PFSK-1 (cell line): ENCODE data around the gene GPR155.

Experiments
- FOXP2 ChIP-seq: optimal IDR thresholded peaks from 2 replicates; pipeline ENCODE3; 2011; ENCODE audit warnings: borderline replicate concordance, control low read depth, inconsistent platforms; ENCODE audit not compliant: insufficient read depth; ENCODE audit errors: extremely low read length, extremely low read depth
- POLR2AphosphoS5 ChIP-seq: IDR thresholded peaks from 2 replicates; pipeline ENCODE4 v1.6.1; 2012; ENCODE audit warnings: low read depth, mild to moderate bottlenecking, control low read depth, low read length, moderate library complexity
- SIN3A ChIP-seq: IDR thresholded peaks from 2 replicates; pipeline ENCODE4 v1.6.1; 2012; ENCODE audit warnings: mild to moderate bottlenecking, low read length, moderate library complexity, borderline replicate concordance; ENCODE audit not compliant: insufficient read depth
- TAF1 ChIP-seq: IDR thresholded peaks from 2 replicates; pipeline ENCODE4 v1.6.1; 2012; ENCODE audit warnings: low read length, control low read depth, borderline replicate concordance; ENCODE audit not compliant: insufficient read depth
- TF ChIP-seq, protein P1 (sequence below), 2 experiments: IDR thresholded peaks; 2 replicates each; pipeline versions ENCODE4 v1.6.1 to v1.8.0; 2011 to 2012; ENCODE audit warnings: low read depth in 2 of 2, low read length in 2 of 2, control low read depth in 1 of 2, inconsistent platforms in 1 of 2, mild to moderate bottlenecking in 1 of 2, moderate library complexity in 1 of 2; ENCODE audit not compliant: insufficient read depth in 1 of 2

Gene GPR155

DNA sequence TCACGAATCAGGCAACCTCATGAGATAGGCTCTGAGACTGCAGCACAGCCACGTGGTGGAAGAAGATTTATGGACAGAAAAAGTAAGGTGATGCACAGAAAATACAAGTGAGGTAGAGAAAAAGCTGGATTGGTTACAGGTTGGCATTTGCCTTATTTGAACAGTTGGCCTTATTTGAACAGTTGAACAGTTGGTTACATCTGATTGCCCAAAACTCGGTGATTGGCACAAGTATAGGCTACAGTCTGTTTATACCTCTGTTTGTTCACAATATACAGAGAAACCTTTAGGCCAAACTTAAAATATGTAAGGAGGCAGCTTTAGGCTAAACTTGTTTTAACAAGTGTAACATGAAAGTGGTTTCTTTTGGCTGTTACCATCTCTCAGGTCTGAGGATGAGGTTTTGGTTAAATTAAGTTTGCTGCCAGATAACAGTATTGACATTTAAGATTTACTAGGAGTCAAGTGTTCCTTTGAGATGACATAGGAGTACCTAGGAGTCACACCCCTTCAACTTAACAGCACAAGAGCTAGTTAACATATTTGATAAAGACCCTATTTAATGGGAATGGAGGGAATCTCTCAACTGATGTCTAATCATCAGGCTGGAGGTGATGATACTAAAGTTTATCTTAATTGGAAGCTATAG is 16.5 kb upstream of the GPR155 start:
- TF ChIP-seq FOXP2 (no peak), SIN3A (no peak), POLR2AphosphoS5 (no peak), TAF1 (no peak)
- TF ChIP-seq, protein P1, sequence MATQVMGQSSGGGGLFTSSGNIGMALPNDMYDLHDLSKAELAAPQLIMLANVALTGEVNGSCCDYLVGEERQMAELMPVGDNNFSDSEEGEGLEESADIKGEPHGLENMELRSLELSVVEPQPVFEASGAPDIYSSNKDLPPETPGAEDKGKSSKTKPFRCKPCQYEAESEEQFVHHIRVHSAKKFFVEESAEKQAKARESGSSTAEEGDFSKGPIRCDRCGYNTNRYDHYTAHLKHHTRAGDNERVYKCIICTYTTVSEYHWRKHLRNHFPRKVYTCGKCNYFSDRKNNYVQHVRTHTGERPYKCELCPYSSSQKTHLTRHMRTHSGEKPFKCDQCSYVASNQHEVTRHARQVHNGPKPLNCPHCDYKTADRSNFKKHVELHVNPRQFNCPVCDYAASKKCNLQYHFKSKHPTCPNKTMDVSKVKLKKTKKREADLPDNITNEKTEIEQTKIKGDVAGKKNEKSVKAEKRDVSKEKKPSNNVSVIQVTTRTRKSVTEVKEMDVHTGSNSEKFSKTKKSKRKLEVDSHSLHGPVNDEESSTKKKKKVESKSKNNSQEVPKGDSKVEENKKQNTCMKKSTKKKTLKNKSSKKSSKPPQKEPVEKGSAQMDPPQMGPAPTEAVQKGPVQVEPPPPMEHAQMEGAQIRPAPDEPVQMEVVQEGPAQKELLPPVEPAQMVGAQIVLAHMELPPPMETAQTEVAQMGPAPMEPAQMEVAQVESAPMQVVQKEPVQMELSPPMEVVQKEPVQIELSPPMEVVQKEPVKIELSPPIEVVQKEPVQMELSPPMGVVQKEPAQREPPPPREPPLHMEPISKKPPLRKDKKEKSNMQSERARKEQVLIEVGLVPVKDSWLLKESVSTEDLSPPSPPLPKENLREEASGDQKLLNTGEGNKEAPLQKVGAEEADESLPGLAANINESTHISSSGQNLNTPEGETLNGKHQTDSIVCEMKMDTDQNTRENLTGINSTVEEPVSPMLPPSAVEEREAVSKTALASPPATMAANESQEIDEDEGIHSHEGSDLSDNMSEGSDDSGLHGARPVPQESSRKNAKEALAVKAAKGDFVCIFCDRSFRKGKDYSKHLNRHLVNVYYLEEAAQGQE (IDR thresholded peaks at IDR 0.05; ENCODE audit: insufficient read depth in 1 of 2, low read depth in 2 of 2, low read length in 2 of 2) = no peak

DNA sequence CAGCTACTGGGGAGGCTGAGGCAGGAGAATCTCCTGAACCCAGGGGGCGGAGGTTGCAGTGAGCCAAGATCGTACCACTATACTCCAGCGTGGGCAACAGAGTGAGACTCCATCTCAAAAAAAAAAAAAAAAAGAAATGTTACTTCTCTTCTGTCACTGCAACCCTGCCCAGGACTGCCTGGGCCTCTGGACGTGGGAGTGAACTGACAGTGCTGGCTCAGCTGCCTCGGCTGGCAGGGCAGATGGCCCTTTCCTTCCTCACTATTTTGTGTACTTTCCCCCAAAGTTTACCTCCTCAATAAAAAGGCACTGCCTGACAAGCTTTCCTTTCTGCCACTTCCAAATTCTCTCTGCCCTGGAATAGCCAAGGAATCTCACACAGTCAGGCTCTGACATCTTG is 12.5 kb upstream of the GPR155 start:
- TF ChIP-seq, protein P1 (IDR thresholded peaks at IDR 0.05; ENCODE audit: insufficient read depth in 1 of 2, low read depth in 2 of 2, low read length in 2 of 2) = no peak
- TF ChIP-seq SIN3A (no peak), TAF1 (no peak), POLR2AphosphoS5 (no peak), FOXP2 (no peak)

DNA sequence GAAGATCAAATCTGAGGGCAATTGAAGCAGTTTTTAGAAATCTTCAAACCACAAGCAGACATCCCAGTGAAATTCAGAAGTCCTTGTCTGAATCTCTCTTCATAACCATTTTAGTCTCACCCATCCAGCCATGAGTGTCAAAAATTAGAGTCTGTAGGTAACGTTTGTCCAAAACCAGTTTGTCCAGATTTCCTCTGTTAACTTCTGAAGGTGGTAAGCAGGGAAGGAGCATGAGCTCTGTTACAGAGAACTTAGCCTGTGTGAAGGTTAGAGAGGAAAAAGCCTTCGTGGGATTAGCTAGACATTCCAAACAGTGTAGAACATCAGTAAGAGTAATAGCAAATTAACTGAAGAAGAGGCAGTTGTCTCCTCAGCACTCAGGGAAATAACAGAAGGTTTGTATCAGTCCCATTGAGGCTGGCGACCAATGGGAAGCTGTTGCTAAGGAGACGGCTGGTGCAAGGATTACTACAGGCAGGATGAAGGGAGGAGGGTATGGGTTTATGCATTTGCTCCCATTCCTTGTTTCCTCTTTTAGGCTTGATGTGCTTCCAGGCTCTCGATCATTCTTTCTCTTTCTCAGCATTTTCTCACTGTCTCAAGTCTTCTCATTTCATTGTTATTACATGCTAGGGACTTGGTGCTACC is 8.7 kb upstream of the GPR155 start:
- TF ChIP-seq FOXP2 (no peak), TAF1 (no peak), SIN3A (no peak), POLR2AphosphoS5 (no peak)
- TF ChIP-seq, protein P1 (IDR thresholded peaks at IDR 0.05; ENCODE audit: insufficient read depth in 1 of 2, low read depth in 2 of 2, low read length in 2 of 2) = no peak

DNA sequence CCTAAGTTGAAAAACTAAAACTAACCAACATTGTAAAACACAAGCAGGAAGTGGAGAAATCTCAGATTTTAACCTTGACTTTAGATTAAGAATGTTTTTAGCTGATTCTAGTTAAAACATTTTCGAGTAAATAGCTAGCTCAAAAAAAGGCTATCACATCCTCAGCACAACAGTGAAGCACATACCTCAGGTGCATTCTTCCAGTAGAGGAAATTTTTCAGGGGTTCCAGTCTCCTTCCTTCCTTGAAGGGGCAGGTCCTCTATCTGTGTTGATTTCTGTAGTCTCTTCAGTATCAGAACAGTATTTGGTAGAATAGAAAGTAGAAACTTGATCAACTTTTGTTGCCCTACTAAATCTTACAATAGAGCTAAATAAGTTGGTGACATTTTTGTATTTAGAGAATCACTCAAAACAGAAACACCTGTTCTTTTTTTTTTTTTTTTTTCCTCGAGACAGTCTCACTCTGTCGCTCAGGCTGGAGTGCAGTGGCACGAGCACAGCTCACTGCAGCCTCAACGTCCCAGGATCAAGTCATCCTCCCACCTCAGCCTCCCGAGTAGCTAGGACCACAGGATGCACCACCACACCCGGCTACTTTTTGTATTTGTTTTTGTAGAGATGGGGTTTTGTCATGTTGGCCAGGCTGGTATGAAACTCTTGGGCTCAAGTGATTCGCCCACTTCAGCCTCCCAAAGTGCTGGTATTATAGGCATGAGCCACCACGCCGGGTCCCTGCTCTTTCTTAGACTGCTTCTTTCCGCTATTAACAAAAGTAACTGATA is 6.9 kb upstream of the GPR155 start:
- TF ChIP-seq SIN3A = no peak
- TF ChIP-seq, protein P1 (IDR thresholded peaks at IDR 0.05; ENCODE audit: insufficient read depth in 1 of 2, low read depth in 2 of 2, low read length in 2 of 2) = no peak
- TF ChIP-seq TAF1 = no peak
- TF ChIP-seq POLR2AphosphoS5 = no peak
- no peak for TF ChIP-seq FOXP2
